Activated CD4-positive, CD25-positive, alpha-beta regulatory T cell treated with anti-CD3 and anti-CD28 coated beads, Interleukin-2, amount 50 U/mL, for 16 hours (primary cell): ENCODE measurements around the gene ELP6.
"Not testable (repeated sequence)": the region's sequence is repeated elsewhere in the genome, so short reads cannot be mapped to it uniquely, and the experiment has no call there.

Source experiments
- DNase-seq: peaks from one replicate; pipeline ENCODE4 v3.0.0-alpha.2; 2020; ENCODE audit warnings: low read depth, low spot score

Gene ELP6

DNA sequence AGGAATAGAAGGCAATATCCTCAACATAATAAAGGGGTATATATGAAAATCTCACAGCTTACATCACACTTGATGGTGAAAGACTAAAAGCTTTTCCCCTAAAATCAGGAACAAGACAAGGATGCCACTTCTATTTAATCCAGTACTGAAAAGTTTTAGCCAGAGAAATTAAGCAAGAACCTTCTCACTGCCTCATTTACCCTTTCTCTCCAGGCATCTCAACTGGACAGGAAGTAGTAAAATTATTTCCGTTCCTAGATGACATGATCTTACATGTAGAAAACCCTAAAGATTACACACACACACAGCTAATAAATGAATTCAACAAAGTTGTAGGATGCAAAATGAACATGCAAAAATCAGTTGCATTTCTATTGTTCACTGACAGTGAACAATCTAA lies 48.9 kb downstream of the ELP6 start:
- DNase-seq, result no peak

DNA sequence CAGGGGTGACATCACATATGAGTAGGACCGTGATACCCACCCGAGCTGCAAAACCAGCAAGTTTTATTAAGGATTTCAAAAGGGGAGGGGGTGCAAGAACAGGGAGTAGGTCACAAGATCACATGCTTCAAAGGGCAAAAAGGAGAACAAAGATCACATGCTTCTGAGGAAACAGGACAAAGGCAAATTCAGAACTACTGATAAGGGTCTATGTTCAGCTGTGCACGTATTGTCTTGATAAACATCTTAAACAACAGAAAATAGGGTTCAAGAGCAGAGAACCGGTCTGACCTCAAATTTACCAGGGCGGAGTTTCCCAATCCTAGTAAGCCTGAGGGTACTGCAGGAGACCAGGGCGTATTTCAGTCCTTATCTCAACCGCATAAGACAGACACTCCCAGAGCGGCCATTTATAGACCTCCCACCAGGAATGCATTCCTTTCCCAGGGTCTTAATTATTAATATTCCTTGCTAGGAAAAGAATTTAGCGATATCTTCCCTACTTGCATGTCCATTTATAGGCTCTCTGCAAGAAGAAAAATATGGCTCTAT lies 53.9 kb downstream of the ELP6 start:
- not testable (repeated sequence) for DNase-seq

DNA sequence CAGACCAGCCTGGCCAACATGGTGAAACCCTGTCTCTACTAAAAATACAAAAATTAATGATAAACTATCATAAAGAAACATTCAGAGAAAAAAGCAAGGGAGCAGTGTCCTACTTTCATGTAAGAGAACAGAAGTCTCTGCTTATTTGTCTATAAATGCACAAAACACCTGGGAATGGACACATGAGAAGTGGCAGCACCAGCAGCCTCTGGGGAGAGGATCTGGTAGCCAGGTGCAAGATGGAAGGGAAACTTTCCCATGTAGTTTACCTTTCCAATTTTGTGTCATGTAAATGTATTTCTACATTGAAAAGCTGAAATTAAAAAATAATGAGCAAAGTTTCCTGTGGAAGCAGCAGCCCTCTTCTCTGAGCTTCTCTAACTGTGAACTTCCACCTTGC lies 56.5 kb downstream of the ELP6 start:
- DNase-seq, result no peak

DNA sequence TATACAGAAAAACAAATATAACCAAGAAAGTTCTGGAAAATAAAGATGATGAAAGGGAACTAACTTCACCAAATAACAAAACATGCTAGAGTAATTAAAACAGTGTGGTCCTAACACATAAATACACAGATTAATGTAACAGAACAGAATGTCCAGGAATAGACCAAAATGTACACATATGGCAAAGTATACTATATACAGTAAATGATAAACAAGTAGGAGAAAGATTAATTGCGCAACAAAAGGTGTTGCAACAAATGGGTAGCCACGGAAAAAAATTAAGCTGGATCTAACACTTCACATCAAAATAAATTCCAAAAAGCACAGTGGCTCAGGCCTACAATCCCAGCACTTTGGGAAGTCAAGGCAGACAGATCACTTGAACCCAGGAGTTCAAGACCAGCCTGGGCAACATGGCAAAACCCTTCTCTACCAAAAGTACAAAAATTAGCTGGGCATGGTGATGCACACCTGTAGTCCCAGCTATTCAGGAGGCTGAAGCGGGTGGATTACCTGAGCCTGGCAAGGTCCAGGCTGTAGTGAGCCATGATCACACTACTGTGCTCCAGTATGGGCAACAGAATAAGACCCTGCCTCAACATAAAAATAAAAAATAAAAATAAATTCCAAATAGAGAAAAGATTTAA lies 57.6 kb downstream of the ELP6 start:
- no peak for DNase-seq

DNA sequence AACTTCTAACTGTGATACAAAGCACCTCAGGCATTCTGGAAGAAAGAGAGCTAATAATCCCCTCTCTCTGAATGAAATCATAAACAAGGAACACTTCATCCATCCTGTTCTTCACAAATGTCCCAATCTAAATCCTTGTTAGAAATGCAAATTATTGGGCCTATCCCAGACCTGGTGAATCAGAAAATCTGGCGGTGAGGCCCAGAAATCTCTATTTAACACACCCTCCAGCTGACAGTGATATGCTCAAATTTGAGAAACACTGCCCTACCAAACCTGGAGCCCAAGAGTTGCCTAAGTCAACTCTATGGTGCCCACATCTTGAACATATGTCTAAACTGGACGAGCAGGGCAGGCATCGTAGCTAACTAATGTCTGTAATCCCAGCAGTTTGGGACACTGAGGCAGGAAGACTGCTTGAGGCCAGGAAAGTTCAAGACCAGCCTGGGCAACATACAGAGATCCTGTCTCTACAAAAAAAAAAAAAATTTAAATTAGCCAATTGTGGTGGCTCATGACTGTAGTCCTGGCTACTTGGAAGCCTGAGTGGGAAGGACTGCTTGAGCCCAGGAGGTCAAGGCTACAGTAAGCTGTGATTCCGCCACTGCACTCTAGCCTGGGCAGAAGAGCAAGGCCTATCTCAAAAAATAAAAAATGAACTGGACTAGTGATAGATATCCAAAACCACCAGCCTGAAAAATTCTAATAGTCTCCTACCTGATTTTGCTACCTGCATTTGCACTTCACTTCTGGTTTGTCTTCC lies 60.9 kb downstream of the ELP6 start:
- no peak for DNase-seq
